ENCODE data around the gene LPCAT2. TPM values are rescaled to one million over a fixed set of nuclear protein-coding genes. Genes with fewer than 3 reads are reported as not detected.

LPCAT2 gene
- total RNA-seq, 1 donor from 2014 or later, result 11.3 TPM

DNA sequence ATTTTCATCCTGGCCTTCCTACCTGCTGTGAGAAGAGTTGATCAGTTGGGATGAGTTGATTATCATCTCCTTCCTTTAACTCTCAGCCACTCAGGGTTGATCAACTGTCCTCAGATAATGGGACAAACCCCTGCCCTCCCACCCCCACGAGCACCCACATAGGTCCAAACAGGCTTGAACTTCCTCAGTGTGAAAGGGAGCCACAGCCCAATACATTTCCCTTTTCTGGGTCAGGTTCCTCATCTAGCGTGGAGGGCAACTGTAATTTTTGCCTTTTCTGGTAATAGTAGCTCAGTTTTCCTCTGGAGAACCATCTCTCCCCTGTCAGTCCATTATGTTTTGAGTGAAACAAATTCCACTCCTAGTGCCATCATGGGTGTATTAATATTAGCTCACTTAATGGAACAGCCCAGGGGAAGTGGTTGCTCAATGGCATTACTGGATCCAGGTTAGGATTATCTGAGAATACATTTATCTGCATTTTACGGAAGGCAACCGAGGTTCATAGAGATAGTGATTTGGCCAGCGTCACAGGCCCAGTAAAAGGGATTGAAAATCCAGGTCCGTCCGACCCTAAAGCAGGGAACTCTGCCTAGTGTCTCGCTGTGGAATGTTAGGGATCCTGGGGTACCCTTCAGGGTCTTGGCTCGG is 476 bp upstream of the LPCAT2 start:
- peak overlapping the region; percentile 67 to 71 for H3K4me3 ChIP-seq

DNA sequence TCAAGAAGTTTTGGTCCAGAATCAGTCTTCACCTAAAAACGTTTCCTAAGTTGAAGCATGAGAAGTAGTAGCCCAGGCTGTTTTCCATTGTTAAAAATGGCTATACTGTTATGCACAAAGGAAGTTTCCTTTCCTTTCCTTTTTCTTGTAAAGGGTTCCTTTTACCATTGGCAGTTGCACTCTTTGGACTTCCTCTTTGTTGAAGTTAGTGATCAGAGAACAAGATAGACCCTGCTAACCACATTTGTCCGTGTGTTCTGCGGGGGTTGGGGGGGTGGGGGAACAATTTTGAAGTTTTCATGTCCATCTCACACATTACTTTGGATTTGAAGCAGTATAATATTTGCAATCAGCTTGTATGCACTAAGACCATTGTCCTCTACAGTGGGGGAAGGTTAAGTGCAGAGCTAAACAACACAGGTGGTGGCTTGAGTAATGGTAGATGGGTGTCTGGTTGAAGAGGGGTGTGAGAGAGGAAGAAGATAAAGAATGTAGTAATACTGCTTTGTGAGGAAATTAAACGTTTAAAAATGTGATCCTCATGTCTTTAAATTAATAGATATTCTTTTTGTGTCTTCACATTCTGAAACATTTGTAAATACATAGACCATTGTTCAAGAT is 1.4 kb downstream of the LPCAT2 start:
- TF ChIP-seq POLR2A (IDR thresholded peaks at IDR 0.05), result no peak
- no peaks in the 10 kb centered on the region for H3K27me3 ChIP-seq
- peak overlapping the region in 1 of 2 donors; percentile 71 for H3K4me3 ChIP-seq
- no peak overlapping the region for H3K27ac ChIP-seq
- no peaks in the 10 kb centered on the region for H3K9me3 ChIP-seq
- H3K4me1 ChIP-seq, result peaks cover 13% of the 10 kb centered on the region
- intact Hi-C loops (cut with DNase I), result no loop called here
- no peak for DNase-seq (ENCODE audit: extremely low spot score in 2 of 2)
- peaks cover 0 to 19% of the 10 kb centered on the region in 2 donors for H3K36me3 ChIP-seq

More for the DNA sequence above, 476 bp upstream of the LPCAT2 start:
- peaks cover 0 to 19% of the 10 kb centered on the region in 2 donors for H3K36me3 ChIP-seq
- H3K9me3 ChIP-seq, result no peaks in the 10 kb centered on the region
- intact Hi-C loops (cut with DNase I), result no loop called here
- TF ChIP-seq POLR2A (IDR thresholded peaks at IDR 0.05) (no peak), POLR2AphosphoS5 (IDR thresholded peaks at IDR 0.05; ENCODE audit: insufficient read depth in 1 of 2, low read depth in 1 of 2) (no peak)
- TF ChIP-seq, protein P1, sequence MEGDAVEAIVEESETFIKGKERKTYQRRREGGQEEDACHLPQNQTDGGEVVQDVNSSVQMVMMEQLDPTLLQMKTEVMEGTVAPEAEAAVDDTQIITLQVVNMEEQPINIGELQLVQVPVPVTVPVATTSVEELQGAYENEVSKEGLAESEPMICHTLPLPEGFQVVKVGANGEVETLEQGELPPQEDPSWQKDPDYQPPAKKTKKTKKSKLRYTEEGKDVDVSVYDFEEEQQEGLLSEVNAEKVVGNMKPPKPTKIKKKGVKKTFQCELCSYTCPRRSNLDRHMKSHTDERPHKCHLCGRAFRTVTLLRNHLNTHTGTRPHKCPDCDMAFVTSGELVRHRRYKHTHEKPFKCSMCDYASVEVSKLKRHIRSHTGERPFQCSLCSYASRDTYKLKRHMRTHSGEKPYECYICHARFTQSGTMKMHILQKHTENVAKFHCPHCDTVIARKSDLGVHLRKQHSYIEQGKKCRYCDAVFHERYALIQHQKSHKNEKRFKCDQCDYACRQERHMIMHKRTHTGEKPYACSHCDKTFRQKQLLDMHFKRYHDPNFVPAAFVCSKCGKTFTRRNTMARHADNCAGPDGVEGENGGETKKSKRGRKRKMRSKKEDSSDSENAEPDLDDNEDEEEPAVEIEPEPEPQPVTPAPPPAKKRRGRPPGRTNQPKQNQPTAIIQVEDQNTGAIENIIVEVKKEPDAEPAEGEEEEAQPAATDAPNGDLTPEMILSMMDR (IDR thresholded peaks at IDR 0.05), result no peak
- no peaks in the 10 kb centered on the region for H3K27me3 ChIP-seq
- DNase-seq (ENCODE audit: extremely low spot score in 2 of 2), result no peak
- peaks cover 18% of the 10 kb centered on the region for H3K4me1 ChIP-seq
- peak overlapping the region; percentile 71 for H3K27ac ChIP-seq

DNA sequence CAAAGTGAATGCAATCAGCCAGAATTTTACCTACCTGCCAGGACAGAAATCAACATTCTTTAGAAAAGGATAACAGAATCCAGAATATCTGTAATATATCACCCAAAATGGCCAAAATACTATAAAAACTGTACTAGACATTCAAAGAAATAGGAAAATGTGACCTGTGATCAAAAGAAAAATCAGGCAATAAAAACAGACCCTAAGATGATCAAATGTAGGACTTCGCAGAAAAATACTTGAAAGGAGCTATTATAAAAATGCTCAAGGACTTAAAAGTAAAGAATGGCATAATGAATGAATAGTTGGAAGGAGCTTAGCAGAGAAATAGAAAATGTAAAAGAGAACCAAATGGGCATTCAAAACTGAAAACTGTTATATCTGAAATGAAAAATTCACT is 4.1 kb downstream of the LPCAT2 start:
- Histone ChIP-seq H3K9me3 (no peaks in the 10 kb centered on the region), H3K4me3 (no peak overlapping the region), H3K27ac (no peak overlapping the region), H3K4me1 (peaks cover 13% of the 10 kb centered on the region), H3K27me3 (no peaks in the 10 kb centered on the region), H3K36me3 (peaks cover 0 to 5% of the 10 kb centered on the region in 2 donors)
- intact Hi-C loops (cut with DNase I), result no loop called here
- TF ChIP-seq POLR2A (IDR thresholded peaks at IDR 0.05) (no peak), POLR2AphosphoS5 (IDR thresholded peaks at IDR 0.05; ENCODE audit: insufficient read depth in 1 of 2, low read depth in 1 of 2) (no peak)
- TF ChIP-seq, protein P1 (IDR thresholded peaks at IDR 0.05), result no peak
- DNase-seq (ENCODE audit: extremely low spot score in 2 of 2), result no peak

DNA sequence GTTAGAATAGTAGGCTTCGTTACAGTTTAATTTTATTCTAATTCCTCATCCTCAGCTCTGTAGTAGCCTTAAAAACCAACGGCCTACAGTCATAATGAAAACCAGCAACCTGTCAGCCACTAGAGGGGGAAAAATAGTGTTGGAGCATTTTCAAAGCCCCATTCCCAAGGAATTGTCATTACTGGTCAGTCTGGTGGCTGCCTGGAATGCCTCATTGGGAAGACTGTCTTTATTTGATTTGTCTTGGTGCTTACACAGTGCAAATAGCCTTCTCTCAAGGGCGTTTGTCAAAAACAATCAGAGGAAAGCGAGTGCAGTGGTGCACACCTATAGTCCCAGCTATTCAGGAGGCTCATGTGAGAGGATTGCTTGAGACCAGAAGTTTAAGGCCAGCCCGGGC is 4.7 kb downstream of the LPCAT2 start:
- no peak for DNase-seq (ENCODE audit: extremely low spot score in 2 of 2)
- intact Hi-C loops (cut with DNase I), result no loop called here
- H3K4me1 ChIP-seq, result peaks cover 10% of the 10 kb centered on the region
- no peak overlapping the region for H3K4me3 ChIP-seq
- no peak for TF ChIP-seq POLR2AphosphoS5 (IDR thresholded peaks at IDR 0.05; ENCODE audit: insufficient read depth in 1 of 2, low read depth in 1 of 2)
- no peak for TF ChIP-seq POLR2A (IDR thresholded peaks at IDR 0.05)
- TF ChIP-seq, protein P1 (IDR thresholded peaks at IDR 0.05), result no peak
- H3K9me3 ChIP-seq, result no peaks in the 10 kb centered on the region
- peaks cover 0 to 5% of the 10 kb centered on the region in 2 donors for H3K36me3 ChIP-seq
- no peak overlapping the region for H3K27ac ChIP-seq
- H3K27me3 ChIP-seq, result no peaks in the 10 kb centered on the region

DNA sequence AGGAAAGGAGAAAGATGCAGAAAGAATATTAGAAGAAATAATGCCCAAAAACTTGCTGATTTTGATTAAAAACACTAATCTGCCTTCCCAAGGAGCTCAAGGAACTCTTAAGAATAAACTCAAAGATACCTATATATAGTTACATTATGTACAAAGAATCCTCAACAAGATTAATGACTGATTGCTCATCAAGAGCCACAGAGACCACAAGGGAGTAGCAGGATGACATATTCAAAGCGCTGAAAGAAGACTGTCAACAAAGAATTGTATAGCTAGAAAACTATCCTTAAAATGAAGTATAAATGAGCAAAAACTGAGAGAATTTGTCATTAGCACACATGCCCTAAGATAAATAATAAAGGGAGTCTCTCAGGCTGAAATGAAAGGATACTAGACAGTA is 6.2 kb downstream of the LPCAT2 start:
- no peak overlapping the region for H3K27ac ChIP-seq
- no peaks in the 10 kb centered on the region for H3K4me1 ChIP-seq
- intact Hi-C loops (cut with DNase I), result no loop called here
- DNase-seq (ENCODE audit: extremely low spot score in 2 of 2), result no peak
- peaks cover 0 to 5% of the 10 kb centered on the region in 2 donors for H3K36me3 ChIP-seq
- H3K9me3 ChIP-seq, result no peaks in the 10 kb centered on the region
- TF ChIP-seq POLR2A (IDR thresholded peaks at IDR 0.05), result no peak
- no peak for TF ChIP-seq POLR2AphosphoS5 (IDR thresholded peaks at IDR 0.05; ENCODE audit: insufficient read depth in 1 of 2, low read depth in 1 of 2)
- TF ChIP-seq, protein P1 (IDR thresholded peaks at IDR 0.05), result no peak
- no peak overlapping the region for H3K4me3 ChIP-seq
- H3K27me3 ChIP-seq, result no peaks in the 10 kb centered on the region

All from vagina (tissue), 2 donors.